Lung (tissue), 12 donors: ENCODE results near the gene ATP4A. TPM values are rescaled to one million over a fixed set of nuclear protein-coding genes. Genes with fewer than 3 reads are reported as not detected.

Source experiments
- ATAC-seq: fragments of 200-7000 bp; cut with Tn5 transposase; one replicate; pipeline ENCODE4 v1.9.1; 2020; ENCODE audit warnings: moderate number of reproducible peaks; ENCODE audit not compliant: insufficient read depth, low FRiP score
- DNase-seq, 3 donors: peaks; one replicate each; pipeline ENCODE4 v3.0.0-alpha.2; 2013 to 2017
- H3K27ac ChIP-seq, 2 donors: one replicate each; pipeline ENCODE4 v1.5.1; 2013; ENCODE audit warnings: mild to moderate bottlenecking in 2 of 2, moderate library complexity in 2 of 2, control low read depth in 1 of 2, inconsistent platforms in 1 of 2, low read depth in 1 of 2, low read length in 1 of 2
- H3K27me3 ChIP-seq, 3 donors: one replicate each; pipeline ENCODE4 v1.5.1; 2013; ENCODE audit warnings: low read length in 2 of 3; ENCODE audit not compliant: control insufficient read depth in 3 of 3, insufficient read depth in 3 of 3
- H3K36me3 ChIP-seq, 4 donors: one replicate each; pipeline ENCODE4 v1.5.1; 2013; ENCODE audit warnings: low read length in 4 of 4, mild to moderate bottlenecking in 1 of 4, moderate library complexity in 1 of 4; ENCODE audit not compliant: control insufficient read depth in 4 of 4, insufficient read depth in 4 of 4
- H3K4me1 ChIP-seq, 5 donors: one replicate each; pipeline ENCODE4 v1.5.1; 2013; ENCODE audit warnings: low read length in 5 of 5, mild to moderate bottlenecking in 2 of 5, moderate library complexity in 1 of 5; ENCODE audit not compliant: control insufficient read depth in 5 of 5, insufficient read depth in 5 of 5
- H3K4me3 ChIP-seq: one replicate; pipeline ENCODE4 v1.5.1; 2013; ENCODE audit warnings: mild to moderate bottlenecking, control low read depth, moderate library complexity
- H3K9ac ChIP-seq, 2 donors: one replicate each; pipeline ENCODE4 v1.5.1; 2013; ENCODE audit warnings: low read length in 2 of 2, control low read depth in 1 of 2; ENCODE audit not compliant: insufficient read depth in 1 of 2
- H3K9me3 ChIP-seq, 4 donors: one replicate each; pipeline ENCODE4 v1.5.1; 2013; ENCODE audit warnings: low read length in 3 of 4, mild to moderate bottlenecking in 1 of 4, moderate library complexity in 1 of 4; ENCODE audit not compliant: control insufficient read depth in 4 of 4, insufficient read depth in 3 of 4
- CTCF ChIP-seq: IDR thresholded peaks from 2 replicates; pipeline ENCODE4 v1.5.1; 2012; ENCODE audit warnings: mild to moderate bottlenecking; ENCODE audit errors: control extremely low read depth, extremely low read depth
- WGBS, 2 donors: extraction: QIAGEN DNeasy Blood & Tissue Kit; methylation state at CpG; one replicate each; pipeline ENCODE4 v1.1.7; 2013; 5-methylcytosine and 5-hydroxymethylcytosine counted together
- polyA plus RNA-seq, 2 donors: library from polyadenylated mRNA; stranded (reverse); fragments of 200-250 nt; gene quantifications; one replicate each; pipeline ENCODE4 v1.2.1, GENCODE V29; 2013
- total RNA-seq, 2 donors: library from RNA; depleted of rRNA in 1 of 2; stranded (reverse); fragments of >200 nt in 1 of 2; gene quantifications; one replicate each; pipeline ENCODE4 v1.2.1, GENCODE V29; 2014 to 2021
- donor health status: control.
- donor health status: control.
- donor health status: Bipolar disorder and iron deficiency.
- donor health status: healthy.
- donor health status: DM: yes; HTN: yes; CAD: no.

ATP4A gene
- total and polyA plus RNA-seq, 4 donors = 0.01 TPM; not detected in 3

GRCh38 chr19:35539850-35540249 lies 23.6 kb downstream of the ATP4A start:
- no peak for DNase-seq
- WGBS, 2 donors = 93 to 94% methylated on average over 12 of the region's 12 CpGs

GRCh38 chr19:35539314-35539713 lies 24.1 kb downstream of the ATP4A start:
- peaks cover 0 to 1% (median 0%) of the 10 kb centered on the region in 4 donors for H3K9me3 ChIP-seq
- WGBS, 2 donors = 82 to 86% methylated on average over 6 of the region's 6 CpGs
- DNase-seq = no peak
- H3K9ac ChIP-seq = no peak overlapping the region
- H3K27ac ChIP-seq = no peak overlapping the region
- no peak for TF ChIP-seq CTCF
- peaks cover 0 to 4% (median 2%) of the 10 kb centered on the region in 3 donors for H3K27me3 ChIP-seq
- peaks cover 0 to 4% (median 1%) of the 10 kb centered on the region in 5 donors for H3K4me1 ChIP-seq
- no peak overlapping the region for H3K4me3 ChIP-seq
- no peak for ATAC-seq
- no peaks in the 10 kb centered on the region for H3K36me3 ChIP-seq

More at GRCh38 chr19:35539850-35540249, 23.6 kb downstream of the ATP4A start:
- no peak for ATAC-seq
- Histone ChIP-seq H3K4me3 (no peak overlapping the region), H3K9me3 (peaks cover 0 to 1% (median 0%) of the 10 kb centered on the region in 4 donors), H3K27ac (no peak overlapping the region), H3K9ac (no peak overlapping the region), H3K4me1 (peaks cover 0 to 9% (median 7%) of the 10 kb centered on the region in 5 donors), H3K27me3 (no peaks in the 10 kb centered on the region), H3K36me3 (no peaks in the 10 kb centered on the region)
- TF ChIP-seq CTCF = no peak

GRCh38 chr19:35534803-35535480 lies 28.5 kb downstream of the ATP4A start:
- Histone ChIP-seq H3K27me3 (peaks cover 3 to 32% (median 8%) of the 10 kb centered on the region in 3 donors), H3K27ac (no peak overlapping the region)
- no peak for DNase-seq

More at GRCh38 chr19:35534803-35535480, 28.5 kb downstream of the ATP4A start:
- 66 to 82% methylated on average over 10 of the region's 10 CpGs for WGBS, 2 donors
- no peak for TF ChIP-seq CTCF
- Histone ChIP-seq H3K4me1 (peaks cover 0 to 7% (median 5%) of the 10 kb centered on the region in 5 donors), H3K9me3 (peaks cover 0 to 1% (median 0%) of the 10 kb centered on the region in 4 donors), H3K36me3 (no peaks in the 10 kb centered on the region), H3K9ac (no peak overlapping the region), H3K4me3 (no peak overlapping the region)
- no peak for ATAC-seq
